Measurements from ENCODE around the gene DIPK1C. TPM values are rescaled to one million over a fixed set of nuclear protein-coding genes. Genes with fewer than 3 reads are reported as not detected.

Gene DIPK1C
- total RNA-seq, 1 experiment from 2014 or later: not detected

GRCh38 chr18:74489676-74490075 is 32.6 kb upstream of the DIPK1C start:
- no TSS peak for BruUV-seq (replicated peaks)
- intact Hi-C loops (cut with micrococcal nuclease; ENCODE audit: unreplicated experiment): no loop called here
- no peaks in the 10 kb centered on the region for H4K20me1 ChIP-seq (ENCODE audit: insufficient read depth)
- H3K4me2 ChIP-seq: no peak overlapping the region
- no peaks in the 10 kb centered on the region for H3K9me2 ChIP-seq (ENCODE audit: insufficient read depth)
- H3K27me3 ChIP-seq (ENCODE audit: insufficient read depth, low read depth): peaks cover 65% of the 10 kb centered on the region
- H3F3A ChIP-seq (ENCODE audit: insufficient read depth, low read depth): no peaks in the 10 kb centered on the region
- H3K27ac ChIP-seq: no peak overlapping the region
- H3K9me3 ChIP-seq (ENCODE audit: insufficient read depth, low read depth): no peaks in the 10 kb centered on the region; the same call in 1 of the 2 replicates
- ChIA-PET POLR2A (ENCODE audit: unreplicated experiment) (no interaction called here), CTCF (no interaction called here)
- no peaks in the 10 kb centered on the region for H3K79me2 ChIP-seq (ENCODE audit: low read depth)
- DNase-seq: no peak
- H2AFZ ChIP-seq: no peak overlapping the region
- TF ChIP-seq, protein P1, sequence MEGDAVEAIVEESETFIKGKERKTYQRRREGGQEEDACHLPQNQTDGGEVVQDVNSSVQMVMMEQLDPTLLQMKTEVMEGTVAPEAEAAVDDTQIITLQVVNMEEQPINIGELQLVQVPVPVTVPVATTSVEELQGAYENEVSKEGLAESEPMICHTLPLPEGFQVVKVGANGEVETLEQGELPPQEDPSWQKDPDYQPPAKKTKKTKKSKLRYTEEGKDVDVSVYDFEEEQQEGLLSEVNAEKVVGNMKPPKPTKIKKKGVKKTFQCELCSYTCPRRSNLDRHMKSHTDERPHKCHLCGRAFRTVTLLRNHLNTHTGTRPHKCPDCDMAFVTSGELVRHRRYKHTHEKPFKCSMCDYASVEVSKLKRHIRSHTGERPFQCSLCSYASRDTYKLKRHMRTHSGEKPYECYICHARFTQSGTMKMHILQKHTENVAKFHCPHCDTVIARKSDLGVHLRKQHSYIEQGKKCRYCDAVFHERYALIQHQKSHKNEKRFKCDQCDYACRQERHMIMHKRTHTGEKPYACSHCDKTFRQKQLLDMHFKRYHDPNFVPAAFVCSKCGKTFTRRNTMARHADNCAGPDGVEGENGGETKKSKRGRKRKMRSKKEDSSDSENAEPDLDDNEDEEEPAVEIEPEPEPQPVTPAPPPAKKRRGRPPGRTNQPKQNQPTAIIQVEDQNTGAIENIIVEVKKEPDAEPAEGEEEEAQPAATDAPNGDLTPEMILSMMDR (conservative IDR thresholded peaks at IDR 0.05): no peak
- no peak for TF ChIP-seq EZH2 (IDR thresholded peaks at IDR 0.05; ENCODE audit: low read depth)
- H3K4me3 ChIP-seq: no peak overlapping the region
- no peaks in the 10 kb centered on the region for H3K4me1 ChIP-seq (replicated peaks; ENCODE audit: insufficient read depth)
- no peaks in the 10 kb centered on the region for H3K36me3 ChIP-seq (ENCODE audit: low read depth)

DNA sequence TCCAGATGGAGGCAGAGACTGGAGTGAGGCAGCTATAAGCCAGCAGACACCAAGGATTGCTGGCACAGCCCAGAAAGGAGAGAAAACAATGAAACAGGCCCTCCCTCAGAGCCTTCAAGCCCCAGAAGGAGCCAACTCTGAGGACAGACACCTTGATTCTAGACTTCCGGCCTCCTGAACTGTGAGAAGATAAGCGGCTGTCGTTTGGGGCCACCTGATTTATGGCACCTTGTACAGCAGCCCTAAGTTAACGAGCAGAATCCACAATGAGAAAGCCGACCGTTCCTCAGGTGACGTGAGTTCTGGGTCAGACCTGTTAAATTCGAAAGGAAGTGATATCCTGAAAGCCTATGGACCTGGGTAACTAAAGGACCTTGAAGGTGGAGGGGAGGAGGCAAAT is 31.8 kb upstream of the DIPK1C start:
- Histone ChIP-seq H2AFZ (no peak overlapping the region), H3F3A (ENCODE audit: insufficient read depth, low read depth) (no peaks in the 10 kb centered on the region), H3K9me2 (ENCODE audit: insufficient read depth) (no peaks in the 10 kb centered on the region), H3K27me3 (ENCODE audit: insufficient read depth, low read depth) (peaks cover 71% of the 10 kb centered on the region), H3K79me2 (ENCODE audit: low read depth) (no peaks in the 10 kb centered on the region), H3K9me3 (ENCODE audit: insufficient read depth, low read depth) (no peaks in the 10 kb centered on the region; the same call in 1 of the 2 replicates), H3K27ac (no peak overlapping the region), H3K4me1 (replicated peaks; ENCODE audit: insufficient read depth) (no peaks in the 10 kb centered on the region), H4K20me1 (ENCODE audit: insufficient read depth) (no peaks in the 10 kb centered on the region), H3K4me3 (no peak overlapping the region), H3K36me3 (ENCODE audit: low read depth) (no peaks in the 10 kb centered on the region), H3K4me2 (no peak overlapping the region)
- POLR2A ChIA-PET (ENCODE audit: unreplicated experiment): no interaction called here
- intact Hi-C loops (cut with micrococcal nuclease; ENCODE audit: unreplicated experiment): no loop called here
- no TSS peak for BruUV-seq (replicated peaks)
- no peak for TF ChIP-seq EZH2 (IDR thresholded peaks at IDR 0.05; ENCODE audit: low read depth)
- TF ChIP-seq, protein P1 (conservative IDR thresholded peaks at IDR 0.05): no peak
- CTCF ChIA-PET: no interaction called here
- DNase-seq: no peak

DNA sequence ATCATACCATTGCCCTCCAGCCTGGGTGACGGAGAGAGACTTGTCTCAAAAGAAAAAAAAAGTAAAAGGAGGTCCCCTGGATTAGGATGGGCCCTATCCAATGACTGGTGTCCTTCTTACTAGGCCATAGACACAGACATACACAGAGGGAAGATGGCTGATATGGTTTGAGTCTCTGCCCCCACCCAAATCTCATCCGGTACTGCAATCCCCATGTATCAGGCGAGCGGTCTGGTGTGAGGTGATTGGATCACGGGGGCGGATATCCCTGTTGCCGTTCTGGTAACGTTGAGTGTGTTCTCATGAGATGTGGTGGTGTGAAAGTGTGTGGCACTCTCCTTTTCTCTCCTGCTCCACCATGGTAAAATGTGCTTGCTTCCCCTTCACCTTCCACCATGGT is 31.2 kb upstream of the DIPK1C start:
- H3K79me2 ChIP-seq (ENCODE audit: low read depth): no peaks in the 10 kb centered on the region
- no peaks in the 10 kb centered on the region; the same call in 1 of the 2 replicates for H3K9me3 ChIP-seq (ENCODE audit: insufficient read depth, low read depth)
- H3K4me3 ChIP-seq: no peak overlapping the region
- H3K4me2 ChIP-seq: no peak overlapping the region
- H3K9me2 ChIP-seq (ENCODE audit: insufficient read depth): no peaks in the 10 kb centered on the region
- BruUV-seq (replicated peaks): no TSS peak
- no peak for DNase-seq
- H3K36me3 ChIP-seq (ENCODE audit: low read depth): no peaks in the 10 kb centered on the region
- H3K27ac ChIP-seq: no peak overlapping the region
- H3K4me1 ChIP-seq (replicated peaks; ENCODE audit: insufficient read depth): no peaks in the 10 kb centered on the region
- intact Hi-C loops (cut with micrococcal nuclease; ENCODE audit: unreplicated experiment): no loop called here
- no peaks in the 10 kb centered on the region for H4K20me1 ChIP-seq (ENCODE audit: insufficient read depth)
- peaks cover 76% of the 10 kb centered on the region for H3K27me3 ChIP-seq (ENCODE audit: insufficient read depth, low read depth)
- POLR2A ChIA-PET (ENCODE audit: unreplicated experiment): no interaction called here
- TF ChIP-seq, protein P1 (conservative IDR thresholded peaks at IDR 0.05): no peak
- no peak for TF ChIP-seq EZH2 (IDR thresholded peaks at IDR 0.05; ENCODE audit: low read depth)
- H2AFZ ChIP-seq: no peak overlapping the region
- H3F3A ChIP-seq (ENCODE audit: insufficient read depth, low read depth): no peaks in the 10 kb centered on the region
- CTCF ChIA-PET: no interaction called here
